HG03280 (cell line): ENCODE data around the gene OSGEPL1.
A peak's percentile ranks its signal among the peaks of the same experiment; 100 is the strongest.
"Not testable (repeated sequence)": the region's sequence is repeated elsewhere in the genome, so short reads cannot be mapped to it uniquely, and the experiment has no call there.

Experiments used
- ATAC-seq: cut with Tn5 transposase; IDR thresholded peaks from one replicate; pipeline ENCODE4 v1.9.1; 2021; ENCODE audit warnings: mild to moderate bottlenecking, moderate library complexity; ENCODE audit not compliant: unreplicated experiment

The OSGEPL1 gene

GRCh38 chr2:189751080-189751658 lies 11.4 kb downstream of the OSGEPL1 start:
- ATAC-seq: peak; percentile 59

GRCh38 chr2:189729430-189729829 lies 33.2 kb downstream of the OSGEPL1 start:
- no peak for ATAC-seq

DNA sequence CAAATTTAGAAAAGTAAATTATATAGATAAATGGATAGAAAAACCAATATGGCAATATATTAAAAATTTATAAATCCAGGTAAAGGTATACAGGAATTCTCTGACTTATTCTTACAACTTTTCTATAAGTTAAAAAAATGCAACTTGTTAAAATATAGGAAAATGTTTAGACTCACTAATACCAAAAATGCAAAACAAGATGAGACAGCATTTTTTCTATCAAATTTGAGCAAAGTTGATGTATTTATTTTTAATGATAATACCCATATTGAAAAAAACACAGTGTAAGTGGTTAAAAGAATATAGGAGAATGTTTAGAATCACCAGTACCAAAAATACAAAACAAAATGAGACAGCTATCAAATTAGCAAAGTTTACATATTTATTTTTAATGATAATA lies 35.7 kb downstream of the OSGEPL1 start:
- ATAC-seq: no peak

- no peak for ATAC-seq
Observed at GRCh38 chr2:189726271-189726670, 36.3 kb downstream of the OSGEPL1 start.

- ATAC-seq: no peak
Observed at GRCh38 chr2:189723192-189723591, 39.4 kb downstream of the OSGEPL1 start.

- ATAC-seq: no peak
Observed at GRCh38 chr2:189719571-189719970, 43.0 kb downstream of the OSGEPL1 start.

- ATAC-seq: not testable (repeated sequence)
Observed at GRCh38 chr2:189717593-189717992, 45.0 kb downstream of the OSGEPL1 start.

GRCh38 chr2:189709501-189710221 lies 52.9 kb downstream of the OSGEPL1 start:
- no peak for ATAC-seq

DNA sequence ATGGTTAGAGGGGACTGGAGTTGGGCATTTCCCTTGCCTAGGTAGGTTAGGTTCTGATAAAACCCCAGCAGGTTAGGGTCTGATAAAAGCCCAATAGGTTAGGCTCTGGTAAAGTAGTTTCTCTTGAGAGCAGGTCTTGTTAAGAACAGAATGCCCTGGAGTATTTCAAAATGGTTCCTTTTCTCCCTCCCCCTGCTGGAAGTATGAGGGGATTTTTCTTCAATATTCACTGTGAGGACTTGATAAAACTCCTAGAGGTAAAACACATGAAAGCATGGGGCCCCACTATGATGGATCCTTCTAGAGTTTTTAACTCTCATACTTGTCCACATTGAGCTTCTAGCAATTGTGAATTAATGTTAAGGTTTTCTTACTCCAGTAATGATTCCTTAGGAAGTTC lies 60.5 kb downstream of the OSGEPL1 start:
- no peak for ATAC-seq

GRCh38 chr2:189700681-189701080 lies 61.9 kb downstream of the OSGEPL1 start:
- no peak for ATAC-seq

DNA sequence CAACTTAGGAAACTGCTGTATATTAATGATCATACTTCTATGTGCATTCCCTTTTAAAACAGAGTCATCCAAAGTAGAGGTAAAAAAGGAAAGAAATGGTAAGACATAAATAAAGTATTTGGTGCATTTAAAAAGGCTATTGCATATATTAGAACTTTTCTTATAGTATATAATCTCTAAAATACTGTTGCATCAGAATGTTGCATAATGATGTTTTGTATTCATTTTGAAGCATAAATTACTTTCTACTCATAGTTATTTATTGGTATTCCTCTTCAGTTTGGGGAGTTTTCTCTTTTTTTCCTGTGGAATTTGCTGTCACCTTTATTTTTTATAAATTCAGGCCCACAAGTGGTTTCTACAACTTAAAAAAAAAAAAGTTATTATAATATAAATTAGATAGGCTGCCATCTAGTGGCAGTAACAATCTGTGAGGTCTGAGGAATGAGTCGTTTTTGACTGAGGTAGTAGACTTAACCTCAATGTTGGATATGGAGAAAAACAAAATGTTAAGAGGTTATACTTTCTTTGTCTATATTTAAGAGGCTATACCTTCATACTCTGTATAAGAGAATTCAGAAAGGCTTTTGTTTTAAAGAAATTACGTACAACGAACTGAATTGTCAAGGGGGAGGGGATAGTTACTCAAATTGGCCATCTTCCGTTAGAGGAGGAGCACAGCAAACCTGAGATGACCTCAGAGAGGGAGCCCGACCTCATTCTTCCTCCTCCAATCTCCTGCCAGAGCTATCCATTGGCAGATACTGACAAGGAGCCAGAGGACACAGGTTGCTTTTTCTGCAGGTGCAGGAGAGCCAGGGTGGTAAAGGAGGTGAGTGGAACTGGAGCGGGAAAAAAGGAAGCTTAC lies 64.3 kb downstream of the OSGEPL1 start:
- ATAC-seq: no peak
